Effector CD4-positive, alpha-beta T cell (primary cell): ENCODE measurements around the gene GREM2.

Experiments
- DNase-seq: peaks from one replicate; pipeline ENCODE4 v3.0.0-alpha.2; 2020

The GREM2 gene

DNA sequence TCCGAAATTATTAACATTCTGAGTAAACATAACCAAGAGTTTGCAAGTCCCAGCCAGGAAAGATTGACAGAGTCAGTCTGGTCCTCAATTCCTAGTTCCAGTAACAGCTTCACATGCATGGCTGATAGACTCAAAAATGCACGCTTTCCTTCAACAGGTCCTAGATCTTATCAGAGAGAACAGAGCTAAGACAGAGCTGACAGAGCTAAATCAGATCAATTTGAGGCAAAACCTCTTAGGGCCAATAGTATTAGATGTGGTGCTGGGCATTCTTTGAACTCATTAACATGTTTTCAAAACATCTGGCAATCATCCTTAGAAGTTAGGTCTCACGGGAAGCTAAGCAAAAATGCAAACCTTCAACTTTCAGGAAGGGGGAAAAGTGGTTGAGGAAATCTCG lies 114.0 kb downstream of the GREM2 start:
- no peak for DNase-seq

- DNase-seq = no peak
Measured at GRCh38 chr1:240496941-240497340, 115.0 kb downstream of the GREM2 start.

DNA sequence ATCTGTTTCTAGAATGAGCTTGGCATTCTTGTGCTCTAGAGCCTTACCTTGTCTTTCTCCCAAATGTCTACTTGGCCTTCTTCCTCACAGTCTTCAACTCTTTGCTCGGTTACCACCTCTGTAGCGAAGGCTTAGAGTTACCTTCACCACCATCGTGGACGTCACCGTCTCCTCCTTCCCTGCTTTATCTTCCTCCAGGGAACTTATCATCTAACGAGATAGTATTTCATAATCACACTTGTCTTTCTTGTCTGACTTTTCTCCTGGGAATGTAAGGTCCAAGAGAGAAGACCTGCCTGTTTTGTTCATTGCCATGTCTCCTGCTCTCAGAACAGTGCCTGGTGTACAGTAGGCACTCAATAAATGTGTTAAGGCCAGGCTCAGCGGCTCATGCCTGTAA lies 115.6 kb downstream of the GREM2 start:
- no peak for DNase-seq

- DNase-seq = no peak
Measured at GRCh38 chr1:240495601-240496000, 116.4 kb downstream of the GREM2 start.

- DNase-seq = no peak
Measured at GRCh38 chr1:240492832-240493440, 119.0 kb downstream of the GREM2 start.

GRCh38 chr1:240491796-240492195 lies 120.2 kb downstream of the GREM2 start:
- no peak for DNase-seq

DNA sequence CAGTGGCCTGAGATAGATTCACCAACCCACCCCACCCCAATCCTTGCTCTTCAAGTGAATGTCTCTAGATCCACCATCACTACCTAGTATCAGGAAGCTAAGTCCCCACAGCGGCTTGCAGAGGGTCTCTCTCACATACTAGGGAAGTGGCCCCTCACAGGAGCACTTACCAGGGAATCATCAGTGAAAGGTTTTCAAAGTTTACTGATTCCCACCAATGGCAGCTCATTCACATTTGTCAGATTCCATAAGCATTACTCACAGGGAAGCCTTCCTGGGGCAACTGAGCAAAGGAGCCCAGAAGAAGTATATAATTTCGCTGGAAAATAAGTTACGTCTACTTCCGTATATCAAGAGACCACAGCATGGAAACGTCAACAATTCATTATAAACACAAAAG lies 120.8 kb downstream of the GREM2 start:
- no peak for DNase-seq

GRCh38 chr1:240487493-240487892 lies 124.5 kb downstream of the GREM2 start:
- no peak for DNase-seq

DNA sequence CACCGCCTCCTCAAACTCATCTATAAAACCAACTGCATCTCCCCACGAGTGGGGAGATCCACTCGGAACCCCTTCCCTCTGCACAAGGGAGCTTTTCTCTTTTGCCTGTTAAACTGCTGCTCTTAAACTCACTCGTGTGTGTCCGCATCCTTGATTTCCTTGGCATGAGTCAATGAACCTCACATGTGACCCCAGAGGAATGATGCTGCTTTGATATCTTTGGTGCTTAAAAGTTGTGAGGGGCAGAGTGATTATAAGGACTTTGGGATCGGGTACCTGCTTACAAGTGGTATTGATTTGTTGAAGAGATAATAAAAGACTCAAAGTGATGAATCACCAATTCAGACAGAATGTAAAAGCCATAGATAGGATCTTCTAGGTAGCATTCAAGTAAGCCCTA lies 125.3 kb downstream of the GREM2 start:
- DNase-seq = no peak

DNA sequence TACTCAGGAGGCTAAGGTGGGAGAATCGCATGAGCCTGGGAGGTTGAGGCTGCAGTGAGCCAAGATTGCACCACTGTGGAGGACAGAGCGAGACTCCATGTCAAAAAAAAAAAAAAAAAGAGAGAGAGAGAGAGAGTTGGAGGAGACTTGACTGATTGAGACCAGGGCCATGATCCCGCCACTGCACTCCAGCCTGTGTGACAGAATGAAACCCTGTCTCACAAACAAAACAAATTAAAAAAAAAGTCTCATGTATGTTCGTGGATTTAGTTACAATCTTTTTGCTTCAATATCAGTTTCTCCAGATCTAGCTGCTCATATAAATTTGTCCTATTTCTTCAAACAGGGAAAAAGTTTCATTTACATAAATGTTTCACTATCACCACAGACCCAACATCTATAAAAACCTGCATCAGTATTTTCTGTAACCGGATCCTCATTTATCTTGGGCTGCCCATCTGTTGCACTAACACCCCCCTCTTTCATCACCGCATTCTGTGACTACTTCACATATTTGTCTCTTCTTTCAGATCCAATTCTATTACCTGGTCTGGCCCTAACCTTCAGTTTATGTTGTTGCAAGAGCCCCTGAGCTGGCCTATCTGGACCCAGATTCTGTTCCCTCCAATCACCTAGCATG lies 127.0 kb downstream of the GREM2 start:
- DNase-seq = no peak

DNA sequence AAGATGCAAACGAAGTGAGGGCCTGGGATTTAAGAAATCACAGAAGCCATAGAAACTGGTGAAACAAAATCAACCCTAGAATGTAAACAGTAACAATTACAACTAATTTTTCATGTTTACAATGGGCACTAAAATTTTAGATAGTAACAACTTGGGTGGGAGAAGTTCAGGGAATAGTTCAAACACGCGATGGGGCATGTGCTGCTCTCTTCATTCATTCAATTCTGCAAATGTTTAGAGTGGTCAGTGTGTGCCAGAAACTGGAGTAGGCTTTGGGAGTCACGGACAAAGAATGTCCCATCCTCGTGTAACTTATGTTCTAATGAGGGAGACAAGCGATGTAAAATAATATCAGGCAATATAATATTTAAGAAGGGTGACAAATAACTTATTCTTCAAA lies 133.4 kb downstream of the GREM2 start:
- DNase-seq = no peak

GRCh38 chr1:240475832-240476231 lies 136.1 kb downstream of the GREM2 start:
- no peak for DNase-seq

- no peak for DNase-seq
Measured at GRCh38 chr1:240474133-240474614, 137.8 kb downstream of the GREM2 start.

DNA sequence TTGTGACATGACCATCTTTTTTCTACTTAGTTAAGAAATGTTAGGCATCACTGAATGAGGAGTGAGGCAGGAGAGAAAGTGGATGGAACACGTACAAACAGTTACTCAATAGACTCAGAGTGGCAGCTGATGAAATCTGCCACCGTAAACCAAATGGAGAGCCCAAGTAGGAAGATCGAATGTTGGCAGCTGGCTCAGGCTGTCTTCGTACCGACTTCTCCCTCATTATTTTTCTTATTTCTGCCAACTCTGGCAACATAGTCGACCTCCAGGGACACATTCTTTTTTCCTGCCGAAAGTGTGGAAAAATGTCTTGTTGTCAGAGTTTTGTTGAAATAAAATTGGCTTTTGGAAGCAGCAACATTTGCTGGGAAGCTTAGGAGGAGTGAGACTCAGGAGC lies 143.3 kb downstream of the GREM2 start:
- DNase-seq = no peak

DNA sequence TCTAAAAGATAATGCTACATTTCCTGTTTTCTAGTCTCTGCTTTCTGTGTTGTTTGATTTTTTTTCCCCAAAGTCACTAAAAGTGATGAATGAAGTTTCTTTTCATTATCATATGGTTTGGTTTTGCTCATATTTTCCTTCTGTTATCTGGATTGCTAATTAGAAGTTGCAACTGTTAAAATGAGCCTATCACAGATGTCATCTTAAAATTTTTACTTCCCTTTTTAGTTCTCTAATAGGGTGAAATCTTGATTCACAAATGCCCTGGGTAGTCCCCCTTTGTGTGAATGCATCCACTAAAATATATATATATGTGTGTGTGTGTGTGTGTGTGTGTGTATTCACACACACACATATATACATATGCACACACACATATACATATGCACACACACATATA lies 144.1 kb downstream of the GREM2 start:
- DNase-seq = no peak

GRCh38 chr1:240466509-240466908 lies 145.4 kb downstream of the GREM2 start:
- no peak for DNase-seq

DNA sequence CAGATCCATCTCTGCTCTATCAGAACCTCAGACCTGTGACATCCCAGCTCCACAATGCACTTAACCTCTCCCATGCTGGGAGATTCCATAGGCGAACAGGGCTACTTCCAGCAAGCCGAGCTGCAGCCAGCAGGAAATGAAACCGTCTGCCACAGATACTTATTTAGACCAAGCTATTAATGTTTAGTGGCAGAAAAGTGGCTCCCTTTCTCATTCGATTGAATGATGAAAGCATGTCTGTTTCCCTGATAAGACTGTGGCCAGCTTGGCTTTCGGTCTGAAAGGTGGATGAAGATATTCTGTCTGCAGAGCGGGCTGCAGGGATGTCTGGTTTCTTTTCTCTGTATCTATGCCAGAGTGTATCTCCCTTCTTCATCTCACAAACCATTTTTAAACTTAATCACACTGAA lies 146.4 kb downstream of the GREM2 start:
- no peak for DNase-seq

DNA sequence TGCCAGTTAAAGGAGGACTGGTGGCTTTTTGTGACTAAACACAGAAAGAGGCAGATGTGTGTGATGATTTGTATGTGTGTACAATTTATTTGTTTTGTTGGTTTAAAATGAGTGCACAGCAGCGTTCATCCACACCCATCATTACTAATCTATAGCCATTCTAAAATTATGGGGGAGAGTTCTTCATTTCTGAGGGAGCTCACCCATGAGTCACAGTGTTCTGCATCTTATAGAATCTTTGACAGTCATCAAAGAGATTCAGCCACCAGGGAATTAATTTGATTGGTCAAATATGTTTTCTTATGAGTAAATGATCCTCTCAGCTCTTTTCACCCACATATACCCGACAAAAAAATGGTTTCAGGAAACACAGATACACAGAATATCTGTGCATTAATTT lies 147.9 kb downstream of the GREM2 start:
- no peak for DNase-seq

GRCh38 chr1:240462766-240463395 lies 149.1 kb downstream of the GREM2 start:
- DNase-seq = no peak

DNA sequence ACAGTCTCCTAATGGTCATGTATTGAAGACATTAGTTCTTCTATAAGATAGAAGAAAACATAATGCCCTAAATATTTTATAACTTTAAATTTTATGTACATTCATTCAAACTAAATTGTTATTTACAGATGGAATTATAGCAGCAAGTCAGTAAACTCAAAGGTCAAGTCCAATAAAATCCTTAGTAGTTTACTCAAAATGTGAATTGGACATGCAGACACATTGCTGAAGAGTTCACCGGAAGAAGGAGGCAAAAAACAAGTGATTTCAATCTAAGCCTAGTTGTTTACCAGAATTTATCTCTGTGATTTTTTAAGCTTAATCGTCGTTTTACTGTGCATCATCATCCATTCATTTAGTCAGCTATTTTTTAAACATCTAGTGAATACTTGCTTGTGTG lies 149.7 kb downstream of the GREM2 start:
- no peak for DNase-seq

GRCh38 chr1:240457203-240457602 lies 154.8 kb downstream of the GREM2 start:
- no peak for DNase-seq

- DNase-seq = no peak
Measured at GRCh38 chr1:240455228-240455821, 156.6 kb downstream of the GREM2 start.

DNA sequence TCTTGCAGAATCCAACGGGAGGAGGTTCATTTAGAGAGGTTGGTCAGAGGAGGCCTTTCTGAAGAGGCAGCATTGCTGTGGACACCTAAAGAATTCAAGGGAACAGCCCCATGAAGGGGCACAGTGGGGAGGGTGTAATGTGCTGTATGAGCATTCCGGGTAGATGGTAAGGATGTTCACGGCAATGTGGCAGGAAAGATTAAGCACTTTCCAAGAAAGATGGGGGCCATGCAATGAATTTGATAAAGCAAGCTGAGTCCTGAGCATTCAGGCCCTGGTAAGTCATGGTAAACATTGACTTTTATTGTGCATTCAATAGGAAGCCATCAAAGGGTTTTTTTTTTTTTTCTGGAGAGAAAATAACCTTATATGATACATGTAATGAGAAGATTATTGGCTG lies 166.6 kb downstream of the GREM2 start:
- DNase-seq = no peak

DNA sequence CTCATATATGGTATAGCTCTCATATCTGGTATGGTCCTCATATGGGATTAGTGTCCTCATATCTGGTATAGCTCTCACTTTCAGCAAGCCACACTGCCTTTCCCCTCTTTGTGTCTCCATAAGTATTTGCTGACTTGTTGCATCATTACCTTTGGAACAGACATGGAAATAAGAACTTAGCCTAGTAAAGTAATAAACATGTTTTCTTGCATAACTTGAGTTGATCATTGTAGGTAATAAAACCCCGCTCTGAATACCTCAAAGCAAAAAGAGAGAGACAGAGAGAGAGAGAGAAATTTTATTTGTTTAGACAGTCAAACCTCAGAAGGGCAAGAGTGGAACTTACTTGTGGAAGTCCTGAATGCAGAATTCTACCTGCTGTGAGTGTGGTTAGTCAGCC lies 170.3 kb downstream of the GREM2 start:
- no peak for DNase-seq
